SK-N-SH treated with all-trans-retinoic acid at 6 μM for 48 hours (cell line): ENCODE data around the gene TCAF1.

Experiments
- ATAC-seq: fragments of 200-7000 bp; cut with Tn5 transposase; 3 replicates; pipeline ENCODE4 v1.9.1; 2020; ENCODE audit warnings: mild to moderate bottlenecking, moderate library complexity
- ARNTL ChIP-seq: fragments of 450-650 bp; formaldehyde crosslinking; IDR thresholded peaks from 2 replicates; pipeline ENCODE4 v1.5.0; 2020; ENCODE audit warnings: low read depth, mild to moderate bottlenecking, moderate library complexity, borderline replicate concordance
- BACH2 ChIP-seq: fragments of 250-450 bp; sonication (Bioruptor Pico); IDR thresholded peaks from 2 replicates; pipeline ENCODE4 v1.9.0; 2021; ENCODE audit warnings: mild to moderate bottlenecking, borderline replicate concordance
- ESRRG ChIP-seq: fragments of 250-450 bp; sonication (Bioruptor Pico); IDR thresholded peaks from 2 replicates; pipeline ENCODE4 v1.6.1; 2021; ENCODE audit warnings: mild to moderate bottlenecking
- GLIS3 ChIP-seq: fragments of 250-450 bp; sonication (Bioruptor Pico); IDR thresholded peaks from 2 replicates; pipeline ENCODE4 v1.5.0; 2020; ENCODE audit warnings: mild to moderate bottlenecking, moderate library complexity
- ISL1 ChIP-seq: fragments of 250-450 bp; sonication (Bioruptor Pico); IDR thresholded peaks from 2 replicates; pipeline ENCODE4 v2.1.2; 2022; ENCODE audit warnings: mild to moderate bottlenecking, moderate library complexity
- OSR1 ChIP-seq: fragments of 250-450 bp; sonication (Bioruptor Pico); IDR thresholded peaks from 2 replicates; pipeline ENCODE4 v1.8.0; 2022; ENCODE audit warnings: moderate library complexity, mild to moderate bottlenecking, inconsistent platforms
- PPARA ChIP-seq: fragments of 250-450 bp; sonication (Bioruptor Pico); IDR thresholded peaks from 2 replicates; pipeline ENCODE4 v1.5.0; 2020; ENCODE audit warnings: mild to moderate bottlenecking, borderline replicate concordance
- RARB ChIP-seq: fragments of 250-450 bp; sonication (Bioruptor Pico); IDR thresholded peaks from 2 replicates; pipeline ENCODE4 v1.8.0; 2021; ENCODE audit warnings: mild to moderate bottlenecking, moderate library complexity
- SNAI2 ChIP-seq: fragments of 250-450 bp; sonication (Bioruptor Pico); IDR thresholded peaks from 2 replicates; pipeline ENCODE4 v1.5.0; 2020; ENCODE audit warnings: mild to moderate bottlenecking, moderate library complexity
- TCF4 ChIP-seq: fragments of 250-450 bp; sonication (Bioruptor Pico); IDR thresholded peaks from 2 replicates; pipeline ENCODE4 v1.8.0; 2021; ENCODE audit warnings: mild to moderate bottlenecking, moderate library complexity, borderline replicate concordance
- TOX ChIP-seq: fragments of 250-450 bp; sonication (Bioruptor Pico); IDR thresholded peaks from 2 replicates; pipeline ENCODE4 v1.8.0; 2021; ENCODE audit warnings: mild to moderate bottlenecking, moderate library complexity, borderline replicate concordance
- ZC3H10 ChIP-seq: fragments of 250-450 bp; sonication (Bioruptor Pico); IDR thresholded peaks from 2 replicates; pipeline ENCODE4 v1.5.1; 2021; ENCODE audit warnings: mild to moderate bottlenecking, moderate library complexity
- ZFP3 ChIP-seq: fragments of 250-450 bp; sonication (Bioruptor Pico); IDR thresholded peaks from 2 replicates; pipeline ENCODE4 v1.5.0; 2020; ENCODE audit warnings: mild to moderate bottlenecking, moderate library complexity
- ZFP30 ChIP-seq: fragments of 450-650 bp; formaldehyde crosslinking; IDR thresholded peaks from 2 replicates; pipeline ENCODE4 v1.5.0; 2022; ENCODE audit warnings: mild to moderate bottlenecking, moderate library complexity
- ZNF565 ChIP-seq: fragments of 450-650 bp; formaldehyde crosslinking; conservative IDR thresholded peaks from 2 replicates; pipeline ENCODE4 v1.5.0; 2020; ENCODE audit warnings: low read depth, mild to moderate bottlenecking, moderate library complexity
- ZNF8 ChIP-seq: fragments of 450-650 bp; formaldehyde crosslinking; IDR thresholded peaks from 2 replicates; pipeline ENCODE4 v1.5.0; 2020; ENCODE audit warnings: mild to moderate bottlenecking, moderate library complexity
- TF ChIP-seq, protein P1 (sequence below): fragments of 250-450 bp; sonication (Bioruptor Pico); IDR thresholded peaks from 2 replicates; pipeline ENCODE4 v1.5.1; 2021; ENCODE audit warnings: mild to moderate bottlenecking, moderate library complexity
- TF ChIP-seq, protein P2 (sequence below): fragments of 250-450 bp; sonication (Bioruptor Pico); IDR thresholded peaks from 2 replicates; pipeline ENCODE4 v1.5.1; 2020; ENCODE audit warnings: low read depth, mild to moderate bottlenecking, moderate library complexity
- TF ChIP-seq, protein P3 (sequence below): fragments of 250-450 bp; sonication (Bioruptor Pico); IDR thresholded peaks from 2 replicates; pipeline ENCODE4 v1.8.0; 2021; ENCODE audit warnings: low read depth, mild to moderate bottlenecking, moderate library complexity, borderline replicate concordance
- TF ChIP-seq, protein P4 (sequence below): fragments of 250-450 bp; sonication (Bioruptor Pico); IDR thresholded peaks from 2 replicates; pipeline ENCODE4 v1.8.0; 2020; ENCODE audit warnings: mild to moderate bottlenecking, moderate library complexity, borderline replicate concordance

TCAF1 gene

DNA sequence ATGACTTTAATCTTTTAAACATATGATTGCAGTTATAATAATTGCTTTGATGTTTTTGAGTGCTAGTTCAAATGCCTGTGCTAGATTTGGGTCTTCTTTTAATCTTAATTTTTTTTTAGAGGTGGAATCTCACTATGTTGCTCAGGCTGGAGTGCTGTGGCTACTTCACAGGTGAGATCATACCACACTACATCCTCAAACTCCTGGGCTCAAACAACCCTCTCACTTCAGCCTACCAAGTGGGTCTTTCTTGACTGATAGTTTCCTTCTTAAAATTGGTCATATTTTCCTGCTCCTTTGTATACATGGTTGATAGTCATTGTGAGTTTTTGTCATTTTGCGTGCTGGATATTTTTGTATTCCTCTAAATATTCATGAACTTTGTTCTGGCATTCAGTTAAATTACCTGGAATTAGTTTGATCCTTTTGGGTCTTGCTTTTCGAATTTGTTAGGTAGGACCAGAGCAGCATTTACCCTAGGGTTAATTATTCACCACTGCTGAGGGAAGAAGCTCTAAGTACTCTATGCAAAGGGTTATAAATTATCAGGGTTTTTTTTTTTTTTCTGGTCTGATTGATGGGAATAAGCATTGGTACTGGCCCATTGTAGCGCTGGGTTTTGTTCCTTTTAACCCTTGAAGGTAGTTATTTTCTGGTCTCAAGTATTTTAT is 12.1 kb upstream of the TCAF1 start:
- no peak for ATAC-seq
- TF ChIP-seq, protein P1, sequence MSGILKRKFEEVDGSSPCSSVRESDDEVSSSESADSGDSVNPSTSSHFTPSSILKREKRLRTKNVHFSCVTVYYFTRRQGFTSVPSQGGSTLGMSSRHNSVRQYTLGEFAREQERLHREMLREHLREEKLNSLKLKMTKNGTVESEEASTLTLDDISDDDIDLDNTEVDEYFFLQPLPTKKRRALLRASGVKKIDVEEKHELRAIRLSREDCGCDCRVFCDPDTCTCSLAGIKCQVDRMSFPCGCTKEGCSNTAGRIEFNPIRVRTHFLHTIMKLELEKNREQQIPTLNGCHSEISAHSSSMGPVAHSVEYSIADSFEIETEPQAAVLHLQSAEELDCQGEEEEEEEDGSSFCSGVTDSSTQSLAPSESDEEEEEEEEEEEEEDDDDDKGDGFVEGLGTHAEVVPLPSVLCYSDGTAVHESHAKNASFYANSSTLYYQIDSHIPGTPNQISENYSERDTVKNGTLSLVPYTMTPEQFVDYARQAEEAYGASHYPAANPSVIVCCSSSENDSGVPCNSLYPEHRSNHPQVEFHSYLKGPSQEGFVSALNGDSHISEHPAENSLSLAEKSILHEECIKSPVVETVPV (CRISPR knock-in tag) = no peak
- TF ChIP-seq, protein P2, sequence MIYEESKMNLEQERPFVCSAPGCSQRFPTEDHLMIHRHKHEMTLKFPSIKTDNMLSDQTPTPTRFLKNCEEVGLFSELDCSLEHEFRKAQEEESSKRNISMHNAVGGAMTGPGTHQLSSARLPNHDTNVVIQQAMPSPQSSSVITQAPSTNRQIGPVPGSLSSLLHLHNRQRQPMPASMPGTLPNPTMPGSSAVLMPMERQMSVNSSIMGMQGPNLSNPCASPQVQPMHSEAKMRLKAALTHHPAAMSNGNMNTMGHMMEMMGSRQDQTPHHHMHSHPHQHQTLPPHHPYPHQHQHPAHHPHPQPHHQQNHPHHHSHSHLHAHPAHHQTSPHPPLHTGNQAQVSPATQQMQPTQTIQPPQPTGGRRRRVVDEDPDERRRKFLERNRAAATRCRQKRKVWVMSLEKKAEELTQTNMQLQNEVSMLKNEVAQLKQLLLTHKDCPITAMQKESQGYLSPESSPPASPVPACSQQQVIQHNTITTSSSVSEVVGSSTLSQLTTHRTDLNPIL (CRISPR knock-in tag) = no peak
- TF ChIP-seq ZFP3 (CRISPR knock-in tag) (no peak), TOX (CRISPR knock-in tag) (no peak), ZC3H10 (CRISPR knock-in tag) (no peak), ISL1 (CRISPR knock-in tag) (no peak), RARB (CRISPR knock-in tag) (no peak), TCF4 (CRISPR knock-in tag) (no peak), GLIS3 (CRISPR knock-in tag) (no peak), SNAI2 (CRISPR knock-in tag) (no peak)
- TF ChIP-seq, protein P3, sequence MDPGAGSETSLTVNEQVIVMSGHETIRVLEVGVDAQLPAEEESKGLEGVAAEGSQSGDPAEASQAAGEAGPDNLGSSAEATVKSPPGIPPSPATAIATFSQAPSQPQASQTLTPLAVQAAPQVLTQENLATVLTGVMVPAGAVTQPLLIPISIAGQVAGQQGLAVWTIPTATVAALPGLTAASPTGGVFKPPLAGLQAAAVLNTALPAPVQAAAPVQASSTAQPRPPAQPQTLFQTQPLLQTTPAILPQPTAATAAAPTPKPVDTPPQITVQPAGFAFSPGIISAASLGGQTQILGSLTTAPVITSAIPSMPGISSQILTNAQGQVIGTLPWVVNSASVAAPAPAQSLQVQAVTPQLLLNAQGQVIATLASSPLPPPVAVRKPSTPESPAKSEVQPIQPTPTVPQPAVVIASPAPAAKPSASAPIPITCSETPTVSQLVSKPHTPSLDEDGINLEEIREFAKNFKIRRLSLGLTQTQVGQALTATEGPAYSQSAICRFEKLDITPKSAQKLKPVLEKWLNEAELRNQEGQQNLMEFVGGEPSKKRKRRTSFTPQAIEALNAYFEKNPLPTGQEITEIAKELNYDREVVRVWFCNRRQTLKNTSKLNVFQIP (CRISPR knock-in tag) = no peak
- TF ChIP-seq, protein P4, sequence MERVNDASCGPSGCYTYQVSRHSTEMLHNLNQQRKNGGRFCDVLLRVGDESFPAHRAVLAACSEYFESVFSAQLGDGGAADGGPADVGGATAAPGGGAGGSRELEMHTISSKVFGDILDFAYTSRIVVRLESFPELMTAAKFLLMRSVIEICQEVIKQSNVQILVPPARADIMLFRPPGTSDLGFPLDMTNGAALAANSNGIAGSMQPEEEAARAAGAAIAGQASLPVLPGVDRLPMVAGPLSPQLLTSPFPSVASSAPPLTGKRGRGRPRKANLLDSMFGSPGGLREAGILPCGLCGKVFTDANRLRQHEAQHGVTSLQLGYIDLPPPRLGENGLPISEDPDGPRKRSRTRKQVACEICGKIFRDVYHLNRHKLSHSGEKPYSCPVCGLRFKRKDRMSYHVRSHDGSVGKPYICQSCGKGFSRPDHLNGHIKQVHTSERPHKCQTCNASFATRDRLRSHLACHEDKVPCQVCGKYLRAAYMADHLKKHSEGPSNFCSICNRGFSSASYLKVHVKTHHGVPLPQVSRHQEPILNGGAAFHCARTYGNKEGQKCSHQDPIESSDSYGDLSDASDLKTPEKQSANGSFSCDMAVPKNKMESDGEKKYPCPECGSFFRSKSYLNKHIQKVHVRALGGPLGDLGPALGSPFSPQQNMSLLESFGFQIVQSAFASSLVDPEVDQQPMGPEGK (CRISPR knock-in tag) = no peak

DNA sequence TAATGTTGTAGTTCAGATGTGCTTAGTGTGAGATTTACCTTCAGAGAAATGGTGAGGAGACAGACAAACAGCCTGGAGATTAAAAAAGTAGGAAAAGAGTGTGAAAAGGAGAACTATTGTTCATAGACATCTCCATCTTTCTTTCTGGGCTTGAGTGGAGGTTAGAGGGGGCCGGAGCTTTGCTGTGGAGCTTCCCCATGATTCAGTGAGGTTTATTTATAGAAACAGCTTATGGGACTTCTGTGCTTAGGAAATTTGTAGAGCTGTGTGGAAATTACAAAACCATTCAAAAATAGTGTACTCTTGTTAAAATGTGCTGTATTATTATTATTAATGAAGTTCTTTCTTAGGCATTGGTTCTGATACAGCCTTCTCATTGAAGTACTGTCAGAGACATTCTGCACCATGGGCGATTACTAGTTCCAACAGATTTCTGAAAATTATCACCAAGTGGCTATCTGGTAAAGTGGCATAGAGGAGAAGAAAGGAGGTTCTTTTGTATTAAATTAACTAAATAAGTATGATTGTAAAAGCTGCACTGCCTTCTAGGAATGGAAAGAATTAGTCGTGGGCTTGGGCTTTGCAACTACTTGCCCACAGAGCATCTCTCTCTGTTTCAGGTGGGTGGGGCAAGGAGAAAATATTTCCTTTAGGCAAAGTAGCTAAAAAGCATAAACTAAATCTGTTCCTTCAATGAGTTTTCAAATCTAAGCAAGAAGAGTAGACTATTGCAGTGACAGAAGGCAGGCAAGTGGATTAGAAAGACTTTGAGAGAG is 8.7 kb upstream of the TCAF1 start:
- ATAC-seq = 0 out of 3 replicates have a peak, but pooled peaks have one; percentile 31
- TF ChIP-seq PPARA (CRISPR knock-in tag) (no peak), TCF4 (CRISPR knock-in tag) (no peak), ZFP30 (no peak), ESRRG (CRISPR knock-in tag) (no peak), ZNF565 (no peak), OSR1 (CRISPR knock-in tag) (no peak), ARNTL (CRISPR knock-in tag) (no peak), ZNF8 (CRISPR knock-in tag) (no peak), ISL1 (CRISPR knock-in tag) (no peak), TOX (CRISPR knock-in tag) (no peak), GLIS3 (CRISPR knock-in tag) (no peak), ZC3H10 (CRISPR knock-in tag) (no peak), BACH2 (CRISPR knock-in tag) (no peak), SNAI2 (CRISPR knock-in tag) (no peak)
- TF ChIP-seq, protein P1 (CRISPR knock-in tag) = no peak
- TF ChIP-seq, protein P4 (CRISPR knock-in tag) = no peak
- TF ChIP-seq, protein P3 (CRISPR knock-in tag) = no peak
- TF ChIP-seq, protein P2 (CRISPR knock-in tag) = no peak
